ENCODE results near the gene BTBD3.

Gene BTBD3

DNA sequence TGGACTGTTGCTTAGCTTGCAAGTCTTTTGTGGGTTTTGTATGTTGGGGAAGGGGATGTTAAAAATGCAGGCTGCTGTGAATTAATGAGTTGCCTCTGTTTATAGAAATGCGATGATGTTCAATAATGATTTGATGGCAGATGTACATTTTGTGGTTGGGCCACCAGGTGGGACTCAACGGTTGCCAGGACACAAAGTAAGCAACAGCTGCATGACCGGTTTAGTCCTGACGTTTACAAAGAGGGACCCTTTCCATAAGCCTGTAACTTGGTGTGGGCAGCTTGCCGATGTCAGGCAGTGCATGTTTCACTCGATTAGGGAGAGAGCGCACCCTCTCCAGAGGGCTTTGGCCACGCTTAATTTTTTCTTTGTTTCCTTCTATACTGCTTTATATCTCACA lies 1.3 kb downstream of the BTBD3 start:
- no peak overlapping the region for H3K9ac ChIP-seq (ENCODE audit: low read depth, low read length)
- H3K36me3 ChIP-seq (ENCODE audit: insufficient read depth, low read length) = peaks cover 46% of the 10 kb centered on the region
- no peaks in the 10 kb centered on the region for H3K27me3 ChIP-seq (ENCODE audit: insufficient read depth, low read length)
- peaks cover 44% of the 10 kb centered on the region for H3K4me1 ChIP-seq (ENCODE audit: insufficient read depth, low read length)
- H3K27ac ChIP-seq (ENCODE audit: low read depth, low read length) = no peak overlapping the region
- no peak overlapping the region for H3K4me3 ChIP-seq (ENCODE audit: low read length)
- WGBS = 92% methylated on average over 8 of the region's 8 CpGs
- H3K9me3 ChIP-seq (ENCODE audit: insufficient read depth, low read depth, low read length) = no peaks in the 10 kb centered on the region

DNA sequence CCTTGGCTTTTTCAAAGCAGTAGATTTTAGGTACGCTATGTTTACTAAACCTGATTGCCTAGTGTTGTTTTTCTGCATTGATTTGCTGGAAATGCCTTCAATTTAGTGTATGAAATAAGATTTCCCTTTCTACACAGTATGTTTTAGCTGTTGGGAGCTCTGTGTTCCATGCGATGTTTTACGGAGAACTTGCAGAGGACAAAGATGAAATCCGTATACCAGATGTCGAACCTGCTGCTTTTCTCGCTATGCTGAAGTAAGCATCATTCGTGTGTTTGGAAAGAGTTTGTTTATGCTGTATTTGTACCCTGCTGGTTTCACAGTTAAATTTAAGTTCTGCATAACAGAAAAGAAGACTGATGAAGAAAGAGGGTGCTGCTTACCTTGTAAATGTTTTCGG lies 1.9 kb downstream of the BTBD3 start:
- Histone ChIP-seq H3K9me3 (ENCODE audit: insufficient read depth, low read depth, low read length) (no peaks in the 10 kb centered on the region), H3K36me3 (ENCODE audit: insufficient read depth, low read length) (peaks cover 52% of the 10 kb centered on the region), H3K9ac (ENCODE audit: low read depth, low read length) (no peak overlapping the region), H3K4me3 (ENCODE audit: low read length) (no peak overlapping the region), H3K27ac (ENCODE audit: low read depth, low read length) (no peak overlapping the region), H3K4me1 (ENCODE audit: insufficient read depth, low read length) (peaks cover 43% of the 10 kb centered on the region), H3K27me3 (ENCODE audit: insufficient read depth, low read length) (no peaks in the 10 kb centered on the region)
- WGBS = 94% methylated on average over 8 of the region's 8 CpGs

DNA sequence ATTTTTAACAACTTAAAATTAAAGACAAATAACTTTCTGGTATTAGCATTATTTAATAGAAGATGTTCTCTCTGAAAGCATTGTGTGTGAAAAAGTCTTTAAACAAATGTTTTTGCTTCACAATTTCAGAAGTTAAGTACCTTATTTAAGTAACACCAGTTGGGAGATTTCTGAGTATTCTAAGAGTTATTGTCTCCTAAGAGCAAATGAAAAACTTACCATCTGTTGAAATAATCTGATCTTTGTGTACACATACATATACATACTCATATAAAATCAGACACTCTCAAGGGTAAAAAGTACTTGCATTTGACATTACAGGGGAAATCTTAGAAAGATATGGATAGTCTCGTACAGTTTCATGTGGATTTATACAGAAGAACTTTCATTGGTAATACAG lies 2.4 kb downstream of the BTBD3 start:
- H3K36me3 ChIP-seq (ENCODE audit: insufficient read depth, low read length) = peaks cover 54% of the 10 kb centered on the region
- H3K9me3 ChIP-seq (ENCODE audit: insufficient read depth, low read depth, low read length) = no peaks in the 10 kb centered on the region
- WGBS = 100% methylated on average over 1 of the region's 1 CpG
- no peaks in the 10 kb centered on the region for H3K27me3 ChIP-seq (ENCODE audit: insufficient read depth, low read length)
- H3K9ac ChIP-seq (ENCODE audit: low read depth, low read length) = no peak overlapping the region
- peaks cover 38% of the 10 kb centered on the region for H3K4me1 ChIP-seq (ENCODE audit: insufficient read depth, low read length)
- no peak overlapping the region for H3K27ac ChIP-seq (ENCODE audit: low read depth, low read length)
- H3K4me3 ChIP-seq (ENCODE audit: low read length) = no peak overlapping the region

DNA sequence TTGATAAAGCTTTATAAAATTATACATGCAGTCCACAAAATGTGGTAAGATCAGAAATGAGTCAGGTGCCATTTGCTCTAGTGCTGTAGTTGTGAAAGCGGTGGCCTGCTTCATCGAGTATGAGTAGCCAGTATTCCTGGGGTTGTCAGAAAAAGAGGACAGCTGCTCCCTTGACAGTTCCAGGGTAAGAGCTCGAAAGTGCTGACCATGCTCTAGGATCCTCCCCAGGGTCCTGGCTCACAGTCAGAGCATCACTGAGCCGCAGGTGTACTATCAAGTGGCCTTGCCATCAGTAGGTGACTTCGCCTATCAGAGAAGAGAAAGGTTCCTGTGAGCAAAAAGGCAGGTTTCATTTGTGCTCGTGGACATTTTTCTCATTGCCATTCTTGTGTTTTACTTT lies 3.6 kb downstream of the BTBD3 start:
- WGBS = 98% methylated on average over 6 of the region's 6 CpGs
- Histone ChIP-seq H3K27me3 (ENCODE audit: insufficient read depth, low read length) (no peaks in the 10 kb centered on the region), H3K4me3 (ENCODE audit: low read length) (no peak overlapping the region), H3K4me1 (ENCODE audit: insufficient read depth, low read length) (peaks cover 27% of the 10 kb centered on the region), H3K36me3 (ENCODE audit: insufficient read depth, low read length) (peaks cover 54% of the 10 kb centered on the region), H3K9ac (ENCODE audit: low read depth, low read length) (no peak overlapping the region), H3K9me3 (ENCODE audit: insufficient read depth, low read depth, low read length) (no peaks in the 10 kb centered on the region), H3K27ac (ENCODE audit: low read depth, low read length) (no peak overlapping the region)

DNA sequence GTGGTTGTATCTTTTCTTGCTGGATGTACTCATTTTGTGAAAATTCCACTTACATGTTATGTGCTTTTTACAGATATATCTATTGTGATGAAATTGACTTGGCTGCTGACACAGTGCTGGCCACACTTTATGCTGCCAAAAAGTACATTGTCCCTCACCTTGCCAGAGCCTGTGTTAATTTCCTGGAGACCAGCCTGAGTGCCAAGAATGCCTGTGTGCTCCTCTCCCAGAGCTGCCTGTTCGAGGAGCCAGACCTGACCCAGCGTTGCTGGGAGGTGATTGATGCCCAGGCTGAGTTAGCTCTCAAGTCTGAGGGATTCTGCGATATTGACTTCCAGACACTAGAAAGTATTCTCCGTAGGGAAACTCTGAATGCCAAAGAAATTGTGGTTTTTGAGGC lies 4.9 kb downstream of the BTBD3 start:
- Histone ChIP-seq H3K27me3 (ENCODE audit: insufficient read depth, low read length) (no peaks in the 10 kb centered on the region), H3K27ac (ENCODE audit: low read depth, low read length) (no peak overlapping the region), H3K4me1 (ENCODE audit: insufficient read depth, low read length) (peaks cover 25% of the 10 kb centered on the region), H3K4me3 (ENCODE audit: low read length) (no peak overlapping the region), H3K36me3 (ENCODE audit: insufficient read depth, low read length) (peaks cover 59% of the 10 kb centered on the region), H3K9me3 (ENCODE audit: insufficient read depth, low read depth, low read length) (no peaks in the 10 kb centered on the region), H3K9ac (ENCODE audit: low read depth, low read length) (no peak overlapping the region)
- 94% methylated on average over 4 of the region's 4 CpGs for WGBS

DNA sequence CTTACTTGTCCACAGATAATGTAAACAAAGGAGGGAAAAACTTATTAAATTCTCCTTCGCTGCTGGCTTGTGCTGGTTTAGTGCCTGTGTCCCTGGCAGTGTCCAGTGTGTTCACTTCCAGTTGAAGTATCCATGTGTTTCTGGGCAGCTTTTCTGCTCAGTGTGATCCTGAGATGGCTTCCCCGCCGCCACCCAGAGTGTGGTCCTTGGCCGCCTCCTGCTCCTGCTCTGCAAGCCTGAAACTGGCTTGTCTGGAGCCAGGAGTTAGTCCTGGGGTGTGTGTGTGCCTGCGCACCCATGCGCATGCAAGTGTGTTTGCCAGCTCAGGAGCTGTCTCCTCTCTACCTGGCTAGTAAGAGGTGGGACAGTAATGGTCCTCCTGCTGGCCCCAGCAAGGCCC lies 7.2 kb downstream of the BTBD3 start:
- Histone ChIP-seq H3K27me3 (ENCODE audit: insufficient read depth, low read length) (no peaks in the 10 kb centered on the region), H3K36me3 (ENCODE audit: insufficient read depth, low read length) (peaks cover 58% of the 10 kb centered on the region), H3K4me3 (ENCODE audit: low read length) (no peak overlapping the region), H3K4me1 (ENCODE audit: insufficient read depth, low read length) (peaks cover 7% of the 10 kb centered on the region), H3K9ac (ENCODE audit: low read depth, low read length) (no peak overlapping the region), H3K9me3 (ENCODE audit: insufficient read depth, low read depth, low read length) (no peaks in the 10 kb centered on the region), H3K27ac (ENCODE audit: low read depth, low read length) (no peak overlapping the region)
- 95% methylated on average over 6 of the region's 6 CpGs for WGBS

DNA sequence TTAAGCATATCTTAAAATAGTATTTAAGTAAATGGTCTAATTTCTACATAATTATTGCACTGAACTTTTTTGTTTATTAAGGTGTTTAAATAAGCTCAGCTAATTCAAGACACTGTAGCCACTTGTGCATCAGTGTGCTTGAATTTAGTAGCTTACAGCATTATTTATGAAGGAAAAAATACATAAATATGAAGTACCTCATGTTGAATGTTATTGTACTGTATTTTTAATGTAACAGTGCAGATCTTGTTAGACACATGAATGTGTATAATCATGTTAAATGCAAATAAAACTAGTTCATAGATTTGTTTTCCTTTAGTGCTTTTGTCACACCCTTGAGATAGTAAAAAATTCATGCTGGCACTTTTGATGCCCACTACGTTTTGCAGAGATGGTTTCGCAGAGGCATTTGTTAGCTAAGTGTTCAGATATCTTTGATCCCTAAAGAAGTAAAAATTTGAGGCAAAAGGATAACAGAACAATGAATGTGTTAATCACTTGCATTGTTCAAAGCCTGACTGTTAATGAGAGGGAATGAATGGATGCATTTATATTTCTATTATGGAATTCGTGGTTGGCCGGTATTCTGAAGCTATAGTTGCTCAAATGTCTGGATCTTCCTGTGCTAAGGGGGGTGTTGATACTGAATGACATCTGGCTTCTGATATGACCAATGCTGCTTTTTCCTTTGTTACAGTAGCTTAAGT lies 8.8 kb downstream of the BTBD3 start:
- no peak overlapping the region for H3K27ac ChIP-seq (ENCODE audit: low read depth, low read length)
- H3K4me3 ChIP-seq (ENCODE audit: low read length) = no peak overlapping the region
- peaks cover 43% of the 10 kb centered on the region for H3K36me3 ChIP-seq (ENCODE audit: insufficient read depth, low read length)
- H3K27me3 ChIP-seq (ENCODE audit: insufficient read depth, low read length) = no peaks in the 10 kb centered on the region
- peaks cover 7% of the 10 kb centered on the region for H3K4me1 ChIP-seq (ENCODE audit: insufficient read depth, low read length)
- WGBS = 91% methylated on average over 4 of the region's 4 CpGs
- no peak overlapping the region for H3K9ac ChIP-seq (ENCODE audit: low read depth, low read length)
- no peaks in the 10 kb centered on the region for H3K9me3 ChIP-seq (ENCODE audit: insufficient read depth, low read depth, low read length)

DNA sequence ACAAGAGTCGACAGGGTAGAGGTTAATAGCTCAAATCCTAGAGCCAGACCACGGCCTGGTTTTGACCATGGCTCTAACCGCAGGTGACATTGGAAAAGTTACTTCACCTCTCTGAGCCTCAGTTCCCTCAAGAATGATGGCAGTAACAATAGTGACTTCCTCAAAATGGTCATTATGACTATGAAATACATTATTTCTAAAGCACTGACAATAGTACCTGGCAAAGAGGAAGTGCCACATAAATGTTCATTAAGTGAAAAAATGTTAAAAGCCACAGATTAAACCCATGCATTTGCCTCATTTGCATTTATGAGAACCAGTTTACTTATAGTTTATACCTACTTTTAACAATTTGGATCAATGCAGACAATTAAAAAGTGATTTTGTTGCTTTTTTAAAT lies 12.3 kb downstream of the BTBD3 start:
- 99% methylated on average over 3 of the region's 3 CpGs for WGBS
- H3K4me1 ChIP-seq (ENCODE audit: insufficient read depth, low read length) = peaks cover 7% of the 10 kb centered on the region
- H3K36me3 ChIP-seq (ENCODE audit: insufficient read depth, low read length) = peaks cover 10% of the 10 kb centered on the region; the same call in 1 of the 2 replicates
- no peaks in the 10 kb centered on the region for H3K9me3 ChIP-seq (ENCODE audit: insufficient read depth, low read depth, low read length)
- no peak overlapping the region for H3K4me3 ChIP-seq (ENCODE audit: low read length)
- H3K27ac ChIP-seq (ENCODE audit: low read depth, low read length) = no peak overlapping the region
- no peak overlapping the region for H3K9ac ChIP-seq (ENCODE audit: low read depth, low read length)
- H3K27me3 ChIP-seq (ENCODE audit: insufficient read depth, low read length) = no peaks in the 10 kb centered on the region

DNA sequence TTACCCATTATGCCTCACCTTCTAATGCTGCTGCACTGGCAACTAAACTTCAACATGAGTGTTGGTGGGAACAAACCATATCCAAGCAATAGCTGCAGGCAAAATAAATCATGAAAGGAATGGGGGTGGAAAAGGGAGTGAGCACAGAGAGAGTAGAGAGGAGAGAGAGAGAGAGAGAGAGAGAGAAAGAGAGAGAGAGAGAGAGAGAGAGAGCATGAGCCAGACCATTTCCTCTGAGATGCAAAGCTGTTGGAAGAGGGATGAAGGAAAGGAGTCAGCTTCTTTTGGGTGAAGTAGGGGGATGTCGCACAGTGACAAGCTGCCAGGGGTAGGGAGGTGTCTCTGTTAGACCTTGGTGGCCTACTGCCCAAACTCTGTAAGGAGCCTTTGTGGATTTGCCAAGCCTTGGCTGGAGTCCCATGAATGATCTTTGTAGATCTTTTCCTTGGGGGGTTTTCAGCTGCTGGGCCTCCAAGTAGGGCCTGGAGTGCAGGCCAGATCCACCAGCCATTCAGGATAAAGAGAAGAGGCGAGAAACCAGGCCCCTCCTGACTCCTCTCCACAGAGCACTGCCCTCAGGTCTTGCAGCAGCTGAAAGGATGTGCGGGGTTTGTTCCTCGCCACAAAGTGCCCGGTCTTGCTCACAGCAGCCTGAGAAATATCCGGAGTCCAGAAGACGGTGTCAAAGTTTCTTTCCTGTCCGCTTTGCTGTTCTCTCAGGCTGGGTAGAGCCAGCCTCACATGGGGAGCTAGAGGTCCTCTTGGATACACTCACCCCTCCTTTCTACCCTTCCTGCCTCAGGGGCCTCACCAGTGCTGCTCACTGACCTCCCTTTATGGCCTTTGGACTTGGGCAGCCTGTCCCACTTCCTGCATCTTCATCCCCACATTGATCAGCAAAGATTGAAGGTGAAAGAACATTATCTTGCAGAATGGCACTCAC lies 17.8 kb downstream of the BTBD3 start:
- no peaks in the 10 kb centered on the region for H3K4me1 ChIP-seq (ENCODE audit: insufficient read depth, low read length)
- H3K9ac ChIP-seq (ENCODE audit: low read depth, low read length) = no peak overlapping the region
- no peaks in the 10 kb centered on the region for H3K9me3 ChIP-seq (ENCODE audit: insufficient read depth, low read depth, low read length)
- no peaks in the 10 kb centered on the region for H3K36me3 ChIP-seq (ENCODE audit: insufficient read depth, low read length)
- WGBS = 97% methylated on average over 8 of the region's 8 CpGs
- no peak overlapping the region for H3K4me3 ChIP-seq (ENCODE audit: low read length)
- no peaks in the 10 kb centered on the region for H3K27me3 ChIP-seq (ENCODE audit: insufficient read depth, low read length)
- no peak overlapping the region for H3K27ac ChIP-seq (ENCODE audit: low read depth, low read length)

DNA sequence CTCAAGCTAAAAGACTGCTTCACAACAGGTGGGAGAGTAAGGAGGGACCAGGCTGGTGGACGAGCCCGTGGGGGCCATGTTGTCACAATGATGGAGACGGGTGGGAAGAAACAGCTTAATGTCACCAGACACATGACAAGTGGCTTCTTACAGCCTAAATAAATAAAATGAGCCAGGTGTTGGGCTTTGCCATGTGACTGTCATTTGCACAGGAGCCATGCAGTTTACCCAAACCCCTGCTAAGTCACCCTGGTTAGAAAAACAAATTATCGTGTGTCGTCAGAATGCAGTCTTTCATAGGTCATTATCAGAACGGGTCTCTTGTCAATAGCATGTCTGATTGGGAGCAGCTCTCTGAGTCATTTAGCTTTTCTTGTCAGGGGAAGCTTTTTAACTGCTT lies 18.5 kb downstream of the BTBD3 start:
- Histone ChIP-seq H3K27ac (ENCODE audit: low read depth, low read length) (no peak overlapping the region), H3K4me1 (ENCODE audit: insufficient read depth, low read length) (no peaks in the 10 kb centered on the region), H3K9me3 (ENCODE audit: insufficient read depth, low read depth, low read length) (no peaks in the 10 kb centered on the region), H3K27me3 (ENCODE audit: insufficient read depth, low read length) (no peaks in the 10 kb centered on the region), H3K4me3 (ENCODE audit: low read length) (no peak overlapping the region), H3K9ac (ENCODE audit: low read depth, low read length) (no peak overlapping the region), H3K36me3 (ENCODE audit: insufficient read depth, low read length) (no peaks in the 10 kb centered on the region)
- WGBS = 75% methylated on average over 6 of the region's 6 CpGs

DNA sequence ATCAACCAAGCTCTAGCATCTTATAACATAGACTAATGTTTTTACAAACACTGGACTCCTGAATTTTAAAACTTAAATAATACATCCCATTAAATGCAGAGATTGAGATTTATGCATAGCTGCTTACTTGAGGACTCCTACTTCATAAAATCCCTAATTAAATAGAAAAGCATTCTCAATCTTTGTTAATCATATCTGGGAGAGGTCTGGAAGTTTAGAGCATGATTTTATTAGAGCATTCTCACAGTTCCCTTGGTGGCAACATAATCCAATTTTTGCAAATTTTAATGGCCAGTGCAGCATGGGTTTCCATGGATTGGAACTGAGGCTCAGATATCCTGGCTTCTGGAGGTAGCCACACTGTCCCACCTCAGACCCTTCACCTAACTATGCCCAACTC lies 19.5 kb downstream of the BTBD3 start:
- Histone ChIP-seq H3K9ac (ENCODE audit: low read depth, low read length) (no peak overlapping the region), H3K4me3 (ENCODE audit: low read length) (no peak overlapping the region), H3K4me1 (ENCODE audit: insufficient read depth, low read length) (no peaks in the 10 kb centered on the region), H3K27ac (ENCODE audit: low read depth, low read length) (no peak overlapping the region), H3K27me3 (ENCODE audit: insufficient read depth, low read length) (no peaks in the 10 kb centered on the region), H3K9me3 (ENCODE audit: insufficient read depth, low read depth, low read length) (no peaks in the 10 kb centered on the region), H3K36me3 (ENCODE audit: insufficient read depth, low read length) (no peaks in the 10 kb centered on the region)
